MCF 10A (cell line): Measurements from ENCODE around the gene IL13RA2. TPM values are rescaled to one million over a fixed set of nuclear protein-coding genes. Genes with fewer than 3 reads are reported as not detected.
A peak's percentile ranks its signal among the peaks of the same experiment; 100 is the strongest.

Experiments
- Bru-seq: library from RNA; stranded (reverse); fragments of 400-500 nt; gene quantifications from one replicate; lab custom pipeline; 2021; lab: Mats Ljungman, UMichigan
- BruChase-seq, 2 experiments: library from RNA; stranded (reverse); fragments of 400-500 nt; gene quantifications; one replicate each; lab custom pipeline; 2021; lab: Mats Ljungman, UMichigan
- BruUV-seq: library from RNA; stranded (reverse); fragments of 400-500 nt; replicated peaks from 2 replicates; lab custom pipeline; 2021; lab: Mats Ljungman, UMichigan
- CTCF ChIA-PET: fragments of 300-600 bp; sonication (Branson Sonifier 250); formaldehyde crosslinking; extraction: SDS; loops from one replicate; lab custom pipeline; 2021; ENCODE audit warnings: antibody characterized with exemption, inconsistent platforms; lab: Yijun Ruan, JAX
- POLR2A ChIA-PET: fragments of 300-600, 350-650 bp; sonication (Branson Sonifier 250); formaldehyde crosslinking; extraction: SDS; loops from one replicate; lab custom pipeline; 2020; ENCODE audit warnings: antibody characterized with exemption, inconsistent platforms; lab: Yijun Ruan, JAX
- DNase-seq: peaks from one replicate; pipeline ENCODE4 v3.0.0-alpha.2; 2018; ENCODE audit not compliant: unreplicated experiment
- H3K27ac Mint-ChIP-seq: one replicate; pipeline ENCODE4 v1.8.0; 2022; ENCODE audit warnings: mild to moderate bottlenecking, low read depth, mixed read lengths; ENCODE audit not compliant: unreplicated experiment
- H3K27me3 Mint-ChIP-seq: one replicate; pipeline ENCODE4 v1.8.0; 2022; ENCODE audit warnings: mixed read lengths; ENCODE audit not compliant: insufficient read depth, unreplicated experiment
- H3K36me3 Mint-ChIP-seq: one replicate; pipeline ENCODE4 v1.8.0; 2022; ENCODE audit warnings: mild to moderate bottlenecking, moderate library complexity, mixed read lengths; ENCODE audit not compliant: insufficient read depth, unreplicated experiment
- H3K4me1 Mint-ChIP-seq: one replicate; pipeline ENCODE4 v1.8.0; 2022; ENCODE audit warnings: mixed read lengths; ENCODE audit not compliant: insufficient read depth, unreplicated experiment
- H3K4me3 Mint-ChIP-seq: one replicate; pipeline ENCODE4 v1.8.0; 2022; ENCODE audit warnings: mild to moderate bottlenecking, moderate library complexity, mixed read lengths; ENCODE audit not compliant: unreplicated experiment
- H3K9me3 Mint-ChIP-seq: one replicate; pipeline ENCODE4 v1.8.0; 2022; ENCODE audit warnings: mixed read lengths; ENCODE audit not compliant: unreplicated experiment
- intact Hi-C: fragments of 100-400 bp; cut with micrococcal nuclease; formaldehyde crosslinking; loops from 2 replicates; pipeline ENCODE4 v1.14.1; 2022
- long read RNA-seq: library from polyadenylated mRNA; stranded (forward); transcript quantifications from one replicate; pipeline ENCODE4 v2.0.0, GENCODE V29; 2022
- total RNA-seq: library from RNA; stranded (reverse); gene quantifications from 2 replicates; pipeline ENCODE4 v1.2.3, GENCODE V29; 2022
- TF ChIP-seq, protein P1 (sequence below): fragments of 200-600 bp; IDR thresholded peaks from one replicate; pipeline ENCODE4 v1.8.0; 2022; ENCODE audit warnings: antibody characterized with exemption, mild to moderate bottlenecking; ENCODE audit not compliant: unreplicated experiment

IL13RA2 gene, protein sequence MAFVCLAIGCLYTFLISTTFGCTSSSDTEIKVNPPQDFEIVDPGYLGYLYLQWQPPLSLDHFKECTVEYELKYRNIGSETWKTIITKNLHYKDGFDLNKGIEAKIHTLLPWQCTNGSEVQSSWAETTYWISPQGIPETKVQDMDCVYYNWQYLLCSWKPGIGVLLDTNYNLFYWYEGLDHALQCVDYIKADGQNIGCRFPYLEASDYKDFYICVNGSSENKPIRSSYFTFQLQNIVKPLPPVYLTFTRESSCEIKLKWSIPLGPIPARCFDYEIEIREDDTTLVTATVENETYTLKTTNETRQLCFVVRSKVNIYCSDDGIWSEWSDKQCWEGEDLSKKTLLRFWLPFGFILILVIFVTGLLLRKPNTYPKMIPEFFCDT
- total RNA-seq, result 0.23 and 0.54 TPM in 2 replicates
- percentile 30 among the genes with signal in this experiment for Bru-seq, nascent RNA
- BruChase-seq, experiment 1, labeled RNA remaining after a 6-hour chase, result percentile 28 among the genes with signal in this experiment
- percentile 16 among the genes with signal in this experiment for BruChase-seq, experiment 2, labeled RNA remaining after a 2-hour chase
- long read RNA-seq, partial matches to known transcripts, result 1 of 2 reads
- long read RNA-seq, other reads (novel, unspliced or antisense), result 0 of 2 reads

DNA sequence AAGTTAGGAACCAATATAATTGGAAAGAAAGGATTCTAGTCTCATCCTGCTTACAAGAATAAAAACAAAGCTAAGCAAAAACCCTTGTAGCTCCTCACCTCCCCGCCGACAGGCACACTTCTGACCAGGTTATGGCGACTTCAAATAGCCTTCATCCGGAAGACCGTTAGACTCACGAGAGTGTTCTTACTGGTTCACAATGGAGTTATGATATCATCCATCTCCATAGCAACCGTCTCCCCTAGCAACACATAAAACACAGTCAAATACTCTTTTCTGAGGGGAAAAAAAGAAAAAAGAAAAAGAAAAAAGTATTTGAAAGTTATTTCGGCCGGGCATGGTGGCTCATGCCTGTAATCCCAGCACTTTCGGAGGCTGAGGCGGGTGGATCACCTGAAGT lies at the start of gene IL13RA2:
TSS of gene IL13RA2 (minus strand) at position 162 of the 400 bp plus-strand sequence. CDS start 347 bp downstream, outside the sequence.
- Mint-ChIP-seq H3K4me1 (no peaks in the 10 kb centered on the region), H3K9me3 (peaks cover 7% of the 10 kb centered on the region), H3K36me3 (no peaks in the 10 kb centered on the region), H3K27me3 (peaks cover 52% of the 10 kb centered on the region), H3K4me3 (no peak within 1 kb of the TSS), H3K27ac (no peak within 1 kb of the TSS)
- TF ChIP-seq, protein P1, sequence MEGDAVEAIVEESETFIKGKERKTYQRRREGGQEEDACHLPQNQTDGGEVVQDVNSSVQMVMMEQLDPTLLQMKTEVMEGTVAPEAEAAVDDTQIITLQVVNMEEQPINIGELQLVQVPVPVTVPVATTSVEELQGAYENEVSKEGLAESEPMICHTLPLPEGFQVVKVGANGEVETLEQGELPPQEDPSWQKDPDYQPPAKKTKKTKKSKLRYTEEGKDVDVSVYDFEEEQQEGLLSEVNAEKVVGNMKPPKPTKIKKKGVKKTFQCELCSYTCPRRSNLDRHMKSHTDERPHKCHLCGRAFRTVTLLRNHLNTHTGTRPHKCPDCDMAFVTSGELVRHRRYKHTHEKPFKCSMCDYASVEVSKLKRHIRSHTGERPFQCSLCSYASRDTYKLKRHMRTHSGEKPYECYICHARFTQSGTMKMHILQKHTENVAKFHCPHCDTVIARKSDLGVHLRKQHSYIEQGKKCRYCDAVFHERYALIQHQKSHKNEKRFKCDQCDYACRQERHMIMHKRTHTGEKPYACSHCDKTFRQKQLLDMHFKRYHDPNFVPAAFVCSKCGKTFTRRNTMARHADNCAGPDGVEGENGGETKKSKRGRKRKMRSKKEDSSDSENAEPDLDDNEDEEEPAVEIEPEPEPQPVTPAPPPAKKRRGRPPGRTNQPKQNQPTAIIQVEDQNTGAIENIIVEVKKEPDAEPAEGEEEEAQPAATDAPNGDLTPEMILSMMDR, result no peak
- intact Hi-C loops, result no loop called here
- no TSS peak for BruUV-seq
- ChIA-PET POLR2A (no interaction called here), CTCF (interaction anchor here (0.7 kb wide), 2 partner anchors 18 to 392 kb away, joined by 3 to 4 read pairs; no protein-coding TSS in a partner anchor)
- no peak for DNase-seq

DNA sequence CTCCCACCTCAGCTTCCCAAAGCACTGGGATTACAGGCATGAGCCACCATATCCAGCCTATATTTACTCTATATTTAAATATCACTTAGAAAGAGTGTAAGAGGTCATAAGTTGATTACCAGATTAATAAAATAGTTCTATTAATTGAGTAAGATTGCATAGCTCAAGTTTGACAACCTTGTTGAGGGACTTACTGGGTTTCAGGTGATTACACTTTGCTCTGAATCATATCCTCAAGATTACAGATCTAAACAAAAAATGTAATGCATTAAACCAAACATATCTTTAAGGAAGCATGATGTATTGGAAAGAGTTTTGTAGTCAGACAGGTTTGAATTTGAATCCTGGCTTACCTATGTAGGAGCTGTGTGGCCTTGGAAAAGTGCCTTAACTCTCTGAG lies 47.9 kb upstream of the IL13RA2 start:
- Mint-ChIP-seq H3K4me3 (no peak overlapping the region), H3K27me3 (peaks cover 44% of the 10 kb centered on the region), H3K27ac (no peak overlapping the region), H3K36me3 (no peaks in the 10 kb centered on the region), H3K4me1 (no peaks in the 10 kb centered on the region), H3K9me3 (no peaks in the 10 kb centered on the region)
- DNase-seq, result no peak
- no TSS peak for BruUV-seq
- ChIA-PET POLR2A (no interaction called here), CTCF (no interaction called here)
- TF ChIP-seq, protein P1, result no peak
- intact Hi-C loops, result no loop called here

DNA sequence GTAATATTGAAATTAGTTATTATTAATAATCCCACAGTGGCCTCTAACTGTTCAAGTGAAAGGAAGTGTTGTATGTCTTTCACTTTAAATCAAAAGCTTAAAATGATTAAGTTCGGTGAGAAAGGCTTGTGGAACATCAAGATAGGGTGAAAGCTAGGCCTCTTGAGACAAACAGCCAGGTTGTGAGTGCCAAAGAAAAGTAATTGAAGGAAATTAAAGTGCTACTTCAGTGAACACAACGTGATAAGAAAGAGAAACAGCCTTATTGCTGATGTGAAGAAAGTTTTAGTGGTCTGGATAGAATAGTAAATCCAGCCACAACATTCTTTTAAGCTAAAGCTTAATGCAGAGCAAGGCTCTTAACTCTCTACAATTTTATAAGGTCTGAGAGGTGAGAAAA lies 42.6 kb upstream of the IL13RA2 start:
- H3K4me1 Mint-ChIP-seq, result peaks cover 3% of the 10 kb centered on the region
- intact Hi-C loops, result no loop called here
- CTCF ChIA-PET, result interaction anchor here (0.6 kb wide), 1 partner anchor 802 kb away, joined by 3 read pairs; no protein-coding TSS in a partner anchor

DNA sequence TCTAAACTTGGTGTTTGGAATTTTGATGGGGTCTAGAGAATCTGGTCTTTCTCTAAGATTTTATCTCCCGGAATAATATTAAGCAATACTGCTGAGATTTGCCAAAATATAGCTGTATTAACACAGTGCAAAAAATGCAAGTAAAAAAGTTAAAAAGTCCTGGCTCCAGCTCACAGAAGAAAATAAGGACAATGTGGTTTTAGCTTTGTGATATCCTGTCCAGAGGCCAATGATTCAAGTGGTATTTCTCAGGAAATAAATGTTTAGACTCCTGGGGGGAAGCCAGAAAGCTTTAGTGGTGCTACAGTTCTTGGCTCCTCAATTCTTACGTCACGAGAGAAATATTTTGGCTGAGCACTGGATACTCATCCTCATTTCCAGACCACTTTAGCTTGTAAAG lies 40.9 kb upstream of the IL13RA2 start:
- intact Hi-C loops, result no loop called here
- H3K4me3 Mint-ChIP-seq, result no peak overlapping the region
- ChIA-PET POLR2A (no interaction called here), CTCF (no interaction called here)
- H3K9me3 Mint-ChIP-seq, result peaks cover 9% of the 10 kb centered on the region
- peak; percentile 64 for DNase-seq
- peaks cover 67% of the 10 kb centered on the region for H3K27me3 Mint-ChIP-seq
- no peaks in the 10 kb centered on the region for H3K36me3 Mint-ChIP-seq
- BruUV-seq, result no TSS peak
- TF ChIP-seq, protein P1, result no peak
- peaks cover 6% of the 10 kb centered on the region for H3K4me1 Mint-ChIP-seq
- H3K27ac Mint-ChIP-seq, result no peak overlapping the region

More for the DNA sequence above, 42.6 kb upstream of the IL13RA2 start:
- H3K27me3 Mint-ChIP-seq, result peaks cover 79% of the 10 kb centered on the region
- TF ChIP-seq, protein P1, result no peak
- no peaks in the 10 kb centered on the region for H3K36me3 Mint-ChIP-seq
- BruUV-seq, result no TSS peak
- H3K9me3 Mint-ChIP-seq, result peaks cover 8% of the 10 kb centered on the region
- H3K27ac Mint-ChIP-seq, result no peak overlapping the region
- no peak for DNase-seq
- POLR2A ChIA-PET, result no interaction called here
- H3K4me3 Mint-ChIP-seq, result no peak overlapping the region
